ENCODE measurements around the gene ARAP1.

DNA sequence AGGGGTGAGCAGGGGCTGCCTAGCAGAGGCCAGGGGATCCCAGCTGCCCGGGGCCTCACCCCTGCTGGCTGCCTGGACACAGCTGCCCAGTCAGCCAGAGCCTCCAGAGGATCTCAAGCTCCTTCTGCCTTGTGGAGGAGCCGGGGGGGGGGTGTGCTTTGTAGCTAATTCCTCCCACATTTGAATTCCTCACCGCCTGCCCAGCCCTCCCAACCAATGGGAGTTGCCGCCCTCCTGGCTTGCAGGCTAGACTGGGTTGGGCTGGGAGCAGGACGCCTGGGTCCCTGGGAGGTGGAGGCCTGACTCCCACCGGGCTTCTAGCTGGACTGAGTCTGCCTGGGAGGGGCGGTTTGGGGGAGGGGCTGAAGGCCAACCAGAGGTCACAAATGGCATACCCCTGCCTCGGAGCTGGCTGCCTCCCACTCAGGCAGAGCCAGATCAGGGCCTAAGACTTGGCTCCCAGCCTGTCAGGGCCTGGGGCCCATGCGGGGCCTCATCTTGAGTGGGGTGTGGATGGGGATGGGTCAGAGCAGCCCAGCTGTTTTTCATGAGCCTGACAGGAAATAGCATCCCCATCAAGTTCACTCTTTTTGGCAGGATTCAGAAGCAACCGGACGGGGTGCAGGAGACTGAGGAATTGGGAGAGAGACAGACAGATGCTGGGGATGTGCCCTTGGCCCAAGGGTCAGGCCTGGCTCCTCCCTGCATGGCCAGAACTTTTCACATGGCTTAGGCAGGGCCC, 48.8 kb downstream of the ARAP1 start:
- TF ChIP-seq, protein P1, sequence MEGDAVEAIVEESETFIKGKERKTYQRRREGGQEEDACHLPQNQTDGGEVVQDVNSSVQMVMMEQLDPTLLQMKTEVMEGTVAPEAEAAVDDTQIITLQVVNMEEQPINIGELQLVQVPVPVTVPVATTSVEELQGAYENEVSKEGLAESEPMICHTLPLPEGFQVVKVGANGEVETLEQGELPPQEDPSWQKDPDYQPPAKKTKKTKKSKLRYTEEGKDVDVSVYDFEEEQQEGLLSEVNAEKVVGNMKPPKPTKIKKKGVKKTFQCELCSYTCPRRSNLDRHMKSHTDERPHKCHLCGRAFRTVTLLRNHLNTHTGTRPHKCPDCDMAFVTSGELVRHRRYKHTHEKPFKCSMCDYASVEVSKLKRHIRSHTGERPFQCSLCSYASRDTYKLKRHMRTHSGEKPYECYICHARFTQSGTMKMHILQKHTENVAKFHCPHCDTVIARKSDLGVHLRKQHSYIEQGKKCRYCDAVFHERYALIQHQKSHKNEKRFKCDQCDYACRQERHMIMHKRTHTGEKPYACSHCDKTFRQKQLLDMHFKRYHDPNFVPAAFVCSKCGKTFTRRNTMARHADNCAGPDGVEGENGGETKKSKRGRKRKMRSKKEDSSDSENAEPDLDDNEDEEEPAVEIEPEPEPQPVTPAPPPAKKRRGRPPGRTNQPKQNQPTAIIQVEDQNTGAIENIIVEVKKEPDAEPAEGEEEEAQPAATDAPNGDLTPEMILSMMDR (IDR thresholded peaks at IDR 0.05), result no peak
- TF ChIP-seq POLR2A (IDR thresholded peaks at IDR 0.05), result no peak
